Gastroesophageal sphincter (tissue), 4 donors: ENCODE measurements around the gene MARF1. TPM values are rescaled to one million over a fixed set of nuclear protein-coding genes. Genes with fewer than 3 reads are reported as not detected.

ENCODE experiments used
- ATAC-seq: fragments of 150-250 bp; one replicate; pipeline ENCODE4 v1.9.1; 2016; ENCODE audit warnings: mild to moderate bottlenecking, moderate library complexity
- H3K27ac ChIP-seq, 4 donors: fragments of 200-600 bp; sonication (generic) in 3 of 4; 1 replicate in 3 of 4; 2 replicates in 1 of 4; pipeline ENCODE4 v1.5.1; 2016 to 2019
- H3K27me3 ChIP-seq: fragments of 200-600 bp; sonication (generic); one replicate; pipeline ENCODE4 v1.5.1; 2019
- H3K36me3 ChIP-seq, 2 donors: fragments of 200-600 bp; sonication (generic); one replicate each; pipeline ENCODE4 v1.5.1; 2019; ENCODE audit warnings: control low read depth in 1 of 2
- H3K4me1 ChIP-seq, 3 donors: fragments of 200-600 bp; sonication (generic); 1 replicate in 2 of 3; 2 replicates in 1 of 3; pipeline ENCODE4 v1.5.1; 2016 to 2019; ENCODE audit warnings: control low read depth in 2 of 3
- H3K4me3 ChIP-seq, 2 donors: fragments of 200-600 bp; sonication (generic); one replicate each; pipeline ENCODE4 v1.5.1; 2019; ENCODE audit warnings: mild to moderate bottlenecking in 1 of 2, moderate library complexity in 1 of 2
- H3K9me3 ChIP-seq, 3 donors: fragments of 200-600 bp; sonication (generic); one replicate each; pipeline ENCODE4 v1.5.1; 2017 to 2019; ENCODE audit warnings: control low read depth in 2 of 3
- CTCF ChIP-seq, 4 experiments: fragments of 200-600 bp in 2 of 4; fragments of 450-650 bp in 2 of 4; sonication (generic) in 1 of 4; IDR thresholded peaks; one replicate each; pipeline ENCODE4 v1.5.1; 2017 to 2019; ENCODE audit warnings: antibody characterized with exemption in 4 of 4, mild to moderate bottlenecking in 2 of 4, moderate library complexity in 2 of 4
- EP300 ChIP-seq: sonication (generic); formaldehyde crosslinking; IDR thresholded peaks from one replicate; pipeline ENCODE4 v1.6.1; 2017; ENCODE audit warnings: antibody characterized with exemption, mild to moderate bottlenecking
- POLR2A ChIP-seq, 2 donors: fragments of 450-650 bp; IDR thresholded peaks; one replicate each; pipeline ENCODE4 v1.6.1; 2017; ENCODE audit warnings: antibody characterized with exemption in 2 of 2, mild to moderate bottlenecking in 2 of 2, moderate library complexity in 1 of 2
- POLR2AphosphoS5 ChIP-seq: sonication (generic); formaldehyde crosslinking; IDR thresholded peaks from one replicate; pipeline ENCODE4 v1.6.1; 2017; ENCODE audit warnings: antibody characterized with exemption
- WGBS, 2 donors: methylation state at CpG; one replicate each; pipeline ENCODE4 v1.1.5; 2018; ENCODE audit warnings: low coverage in 1 of 2; 5-methylcytosine and 5-hydroxymethylcytosine counted together
- total RNA-seq, 4 donors: library from RNA; depleted of rRNA; stranded (reverse); fragments of >200 nt; gene quantifications; one replicate each; pipeline ENCODE4 v1.1.0, GENCODE V29; 2016

The MARF1 gene
- total RNA-seq, 4 donors from 2014 or later: 38.2 to 67.7 (median 53.3) TPM

- no peak overlapping the region for H3K27ac ChIP-seq
- no peak overlapping the region for H3K4me3 ChIP-seq
- H3K4me1 ChIP-seq: peaks cover 0 to 10% (median 5%) of the 10 kb centered on the region in 3 donors
- no peaks in the 10 kb centered on the region for H3K27me3 ChIP-seq
- TF ChIP-seq POLR2A (IDR thresholded peaks at IDR 0.05): no peak
- no peak for TF ChIP-seq EP300
- TF ChIP-seq POLR2AphosphoS5: no peak
- no peak for TF ChIP-seq CTCF (IDR thresholded peaks at IDR 0.05)
- WGBS, 2 donors: 75 to 89% methylated on average over 1 to 7 of the region's 7 CpGs
- peaks cover 0 to 21% of the 10 kb centered on the region in 2 donors for H3K36me3 ChIP-seq
- H3K9me3 ChIP-seq: no peaks in the 10 kb centered on the region
- no peak for ATAC-seq
Measured at GRCh38 chr16:15564604-15565339, 78.2 kb downstream of the MARF1 start.

GRCh38 chr16:15559176-15559575 is 83.8 kb downstream of the MARF1 start:
- Histone ChIP-seq H3K27me3 (no peaks in the 10 kb centered on the region), H3K4me3 (no peak overlapping the region), H3K27ac (no peak overlapping the region), H3K9me3 (no peaks in the 10 kb centered on the region), H3K36me3 (peaks cover 0 to 11% of the 10 kb centered on the region in 2 donors), H3K4me1 (peaks cover 0 to 7% (median 5%) of the 10 kb centered on the region in 3 donors)
- TF ChIP-seq EP300 (no peak), POLR2A (IDR thresholded peaks at IDR 0.05) (no peak), POLR2AphosphoS5 (no peak)
- no peak for ATAC-seq
- WGBS, 2 donors: 85 to 90% methylated on average over 2 to 4 of the region's 4 CpGs

DNA sequence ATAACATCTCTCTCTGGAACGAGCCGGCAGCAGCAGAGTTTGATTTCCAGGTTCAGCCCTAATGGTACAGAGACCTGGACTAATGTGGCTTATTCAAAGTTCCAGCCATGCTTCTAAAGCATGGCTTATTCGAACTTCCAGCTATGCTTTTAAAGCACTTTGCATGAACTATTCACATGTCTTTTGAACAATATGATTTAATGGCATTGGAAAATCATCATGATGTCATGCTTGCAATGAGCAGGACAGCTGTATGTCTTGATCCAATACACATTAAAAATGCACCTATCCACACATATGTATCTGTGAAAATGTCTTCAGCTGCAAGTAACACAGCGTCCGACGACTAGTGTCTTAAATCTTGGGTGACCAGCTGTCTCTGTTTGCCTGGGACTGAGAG is 85.7 kb downstream of the MARF1 start:
- 81 to 90% methylated on average over 6 of the region's 6 CpGs for WGBS, 2 donors
- Histone ChIP-seq H3K27ac (no peak overlapping the region), H3K4me3 (no peak overlapping the region), H3K9me3 (no peaks in the 10 kb centered on the region), H3K4me1 (peaks cover 0 to 11% (median 0%) of the 10 kb centered on the region in 3 donors), H3K27me3 (no peaks in the 10 kb centered on the region), H3K36me3 (peaks cover 0 to 11% of the 10 kb centered on the region in 2 donors)
- TF ChIP-seq EP300 (no peak), CTCF (IDR thresholded peaks at IDR 0.05) (no peak), POLR2AphosphoS5 (no peak), POLR2A (IDR thresholded peaks at IDR 0.05) (no peak)
- ATAC-seq: no peak

GRCh38 chr16:15556130-15556529 is 86.8 kb downstream of the MARF1 start:
- Histone ChIP-seq H3K36me3 (peaks cover 0 to 11% of the 10 kb centered on the region in 2 donors), H3K27me3 (no peaks in the 10 kb centered on the region), H3K9me3 (no peaks in the 10 kb centered on the region), H3K4me1 (peaks cover 0 to 15% (median 0%) of the 10 kb centered on the region in 3 donors), H3K27ac (no peak overlapping the region), H3K4me3 (no peak overlapping the region)
- ATAC-seq: no peak
- TF ChIP-seq POLR2AphosphoS5 (no peak), EP300 (no peak), CTCF (IDR thresholded peaks at IDR 0.05) (no peak), POLR2A (IDR thresholded peaks at IDR 0.05) (no peak)
- 87 to 98% methylated on average over 5 of the region's 5 CpGs for WGBS, 2 donors

DNA sequence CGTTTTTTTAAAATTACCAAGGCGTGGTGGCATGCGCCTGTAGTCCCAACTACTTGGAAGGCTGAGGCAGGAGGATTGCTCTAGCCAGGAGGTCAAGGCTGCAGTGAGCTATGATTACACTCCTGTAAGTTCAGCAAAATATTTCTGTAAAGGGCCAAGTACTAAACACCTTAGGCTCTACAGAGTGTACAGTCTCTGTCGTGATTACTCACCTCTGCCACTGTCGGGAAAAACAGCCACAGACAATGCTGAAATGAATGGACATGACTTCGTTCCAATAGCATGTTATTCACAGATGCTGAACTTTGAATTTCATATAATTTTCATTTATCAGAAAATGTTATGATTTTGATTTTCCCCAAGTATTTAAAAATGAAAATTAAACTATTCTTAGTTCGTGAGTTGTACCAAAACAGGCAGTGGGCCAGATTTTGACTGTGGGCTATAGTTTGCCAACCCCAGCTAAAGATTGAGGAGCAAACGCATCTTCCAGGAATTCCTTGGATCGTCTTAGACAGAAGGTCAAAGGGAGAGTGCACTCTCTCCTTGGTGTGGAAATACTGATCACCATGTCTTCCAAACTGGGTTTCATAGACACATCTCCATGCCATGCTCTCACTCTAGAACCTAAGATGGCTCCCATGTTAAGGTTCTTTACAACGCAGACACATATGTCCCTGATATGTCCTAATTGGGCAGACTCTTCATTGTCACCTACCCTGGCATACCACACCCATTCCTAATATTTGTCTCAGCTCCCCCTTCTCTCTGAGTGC is 89.5 kb downstream of the MARF1 start:
- TF ChIP-seq POLR2AphosphoS5: peak; percentile 48
- TF ChIP-seq POLR2A (IDR thresholded peaks at IDR 0.05): no peak
- no peak for TF ChIP-seq CTCF (IDR thresholded peaks at IDR 0.05)
- no peak for ATAC-seq
- 45 to 48% methylated on average over 7 to 9 of the region's 10 CpGs for WGBS, 2 donors
- peaks cover 0 to 27% (median 4%) of the 10 kb centered on the region in 3 donors for H3K4me1 ChIP-seq
- no peaks in the 10 kb centered on the region for H3K27me3 ChIP-seq
- peaks cover 0 to 11% of the 10 kb centered on the region in 2 donors for H3K36me3 ChIP-seq
- H3K4me3 ChIP-seq: no peak overlapping the region
- no peak overlapping the region for H3K27ac ChIP-seq
- no peaks in the 10 kb centered on the region for H3K9me3 ChIP-seq
